Osteoblast (primary cell): ENCODE results near the gene BHLHA15. TPM values are rescaled to one million over a fixed set of nuclear protein-coding genes. Genes with fewer than 3 reads are reported as not detected.

ENCODE experiments used
- DNase-seq: peaks from one replicate; pipeline ENCODE4 v3.0.0; 2011; ENCODE audit warnings: low spot score, mixed read lengths; ENCODE audit not compliant: insufficient read length; ENCODE audit errors: missing footprints
- H2AFZ ChIP-seq: 2 replicates; pipeline ENCODE4 v1.6.0; 2011; ENCODE audit warnings: mild to moderate bottlenecking, low read length
- H3K27ac ChIP-seq: 2 replicates; pipeline ENCODE4 v1.5.1; 2011; ENCODE audit warnings: mild to moderate bottlenecking, low read depth, low read length, moderate library complexity
- H3K27me3 ChIP-seq: 2 replicates; pipeline ENCODE4 v1.6.0; 2012; ENCODE audit warnings: mild to moderate bottlenecking, control low read depth, inconsistent platforms, low read length, moderate library complexity; ENCODE audit not compliant: insufficient read depth
- H3K36me3 ChIP-seq: 2 replicates; pipeline ENCODE4 v1.5.1; 2011; ENCODE audit warnings: mild to moderate bottlenecking, low read length, control low read depth, moderate library complexity; ENCODE audit not compliant: insufficient read depth
- H3K4me1 ChIP-seq: 2 replicates; pipeline ENCODE4 v1.5.1; 2011; ENCODE audit warnings: mild to moderate bottlenecking, low read length, control low read depth, moderate library complexity; ENCODE audit not compliant: insufficient read depth
- H3K4me2 ChIP-seq: 2 replicates; pipeline ENCODE4 v1.6.0; 2011; ENCODE audit warnings: mild to moderate bottlenecking, low read length; ENCODE audit not compliant: insufficient read depth
- H3K4me3 ChIP-seq: fragments of 200-600 bp; sonication (generic); 3 replicates; pipeline ENCODE4 v1.5.1; 2012; ENCODE audit warnings: mild to moderate bottlenecking, low read length, inconsistent platforms; ENCODE audit not compliant: insufficient read depth
- H3K79me2 ChIP-seq: 2 replicates; pipeline ENCODE4 v1.6.0; 2012; ENCODE audit warnings: mild to moderate bottlenecking, low read length, control low read depth, inconsistent platforms; ENCODE audit not compliant: insufficient read depth
- H3K9me3 ChIP-seq: 2 replicates; pipeline ENCODE4 v1.5.1; 2011; ENCODE audit warnings: low read depth, low read length, control low read depth
- H4K20me1 ChIP-seq: 2 replicates; pipeline ENCODE4 v1.6.0; 2012; ENCODE audit warnings: mild to moderate bottlenecking, low read length, control low read depth; ENCODE audit not compliant: insufficient read depth
- CTCF ChIP-seq: IDR thresholded peaks from 2 replicates; pipeline ENCODE4 v1.5.1; 2011; ENCODE audit warnings: mild to moderate bottlenecking, low read depth, low read length, moderate library complexity; ENCODE audit errors: extremely low read depth
- total RNA-seq: library from RNA; depleted of rRNA; stranded (reverse); fragments of >200 nt; gene quantifications from 2 replicates; pipeline ENCODE4 v1.2.3, GENCODE V29; 2012

BHLHA15 gene
- total RNA-seq, 1 donor, result not detected

DNA sequence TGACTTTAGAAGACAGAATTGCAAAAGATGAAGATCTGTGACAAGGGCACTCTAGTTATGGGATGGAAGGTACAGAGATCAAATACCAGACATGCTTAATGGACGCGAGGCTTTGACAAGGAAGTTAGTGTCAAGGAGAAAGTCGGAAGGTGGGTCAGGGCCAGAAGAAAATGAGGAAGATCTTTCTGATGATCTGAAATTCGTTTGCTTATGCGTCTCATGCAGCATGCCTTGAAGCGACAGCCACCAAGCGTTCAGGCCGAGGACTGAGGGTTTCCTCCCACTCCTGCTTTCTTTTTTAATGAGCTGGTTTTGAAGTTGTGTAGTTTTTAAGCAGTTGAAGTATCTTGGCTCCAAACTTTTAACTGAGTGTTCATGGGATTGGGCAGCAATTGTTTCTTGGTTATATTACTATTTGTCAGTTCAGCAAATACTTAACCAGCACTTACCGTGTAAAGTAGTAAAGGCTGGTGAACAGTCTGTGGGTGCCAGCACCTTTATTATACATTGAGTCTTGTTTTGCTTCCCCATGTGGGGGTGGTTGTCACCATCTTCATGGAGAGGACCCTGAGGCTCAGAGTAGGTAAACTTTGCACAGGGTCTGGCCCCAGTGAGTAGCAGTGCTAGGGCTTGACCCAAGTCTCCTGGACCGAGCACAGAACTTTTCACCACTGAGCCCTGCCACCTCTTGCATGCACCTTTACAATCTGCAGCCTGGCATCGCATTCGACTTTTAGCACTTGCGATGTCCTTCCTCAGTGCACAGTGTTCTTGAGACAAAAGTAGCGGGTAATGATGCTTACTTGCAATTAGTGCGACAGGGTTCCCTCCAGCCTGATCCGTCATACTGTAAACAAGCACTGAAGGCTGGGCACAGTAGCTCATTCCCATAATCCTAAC lies 14.3 kb upstream of the BHLHA15 start:
- peak; percentile 25 for DNase-seq
- Histone ChIP-seq H3K4me1 (peaks cover 13% of the 10 kb centered on the region), H3K36me3 (peaks cover 3% of the 10 kb centered on the region), H3K27ac (no peak overlapping the region), H4K20me1 (no peaks in the 10 kb centered on the region), H3K9me3 (no peaks in the 10 kb centered on the region), H3K79me2 (peaks cover 21% of the 10 kb centered on the region), H3K4me2 (no peak overlapping the region), H3K4me3 (no peak overlapping the region), H2AFZ (no peak overlapping the region), H3K27me3 (no peaks in the 10 kb centered on the region)
- no peak for TF ChIP-seq CTCF

DNA sequence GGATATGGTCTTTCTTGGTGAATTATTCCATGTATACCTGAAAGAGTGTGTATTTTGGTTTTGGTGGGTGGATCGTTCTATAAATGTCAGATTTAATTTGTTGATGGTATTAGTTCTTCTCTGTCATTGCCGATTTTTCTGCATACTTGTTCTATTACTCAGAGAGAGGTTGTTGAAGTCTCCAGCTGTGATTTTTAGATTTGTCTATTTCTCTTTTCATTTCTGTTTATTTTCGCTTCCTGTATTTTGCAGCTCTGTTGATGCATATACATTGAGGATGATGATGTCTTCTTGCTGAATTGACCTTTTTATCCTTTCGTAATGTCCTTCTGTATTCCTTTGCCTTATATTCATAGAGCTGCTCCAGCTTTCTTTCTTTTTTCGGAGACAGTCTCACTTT lies 12.1 kb upstream of the BHLHA15 start:
- no peak for TF ChIP-seq CTCF
- Histone ChIP-seq H3K27ac (no peak overlapping the region), H4K20me1 (no peaks in the 10 kb centered on the region), H3K79me2 (peaks cover 21% of the 10 kb centered on the region), H3K36me3 (peaks cover 3% of the 10 kb centered on the region), H2AFZ (no peak overlapping the region), H3K4me2 (no peak overlapping the region), H3K4me3 (no peak overlapping the region), H3K27me3 (no peaks in the 10 kb centered on the region), H3K4me1 (peaks cover 9% of the 10 kb centered on the region), H3K9me3 (no peaks in the 10 kb centered on the region)
- no peak for DNase-seq

- Histone ChIP-seq H3K27ac (no peak overlapping the region), H4K20me1 (no peaks in the 10 kb centered on the region), H3K4me1 (no peaks in the 10 kb centered on the region), H3K4me3 (no peak overlapping the region), H3K27me3 (no peaks in the 10 kb centered on the region), H2AFZ (no peak overlapping the region), H3K79me2 (peaks cover 21% of the 10 kb centered on the region), H3K36me3 (peaks cover 3% of the 10 kb centered on the region), H3K9me3 (no peaks in the 10 kb centered on the region), H3K4me2 (no peak overlapping the region)
- TF ChIP-seq CTCF, result no peak
- DNase-seq, result no peak
Measured at GRCh38 chr7:98200364-98200763, 10.9 kb upstream of the BHLHA15 start.

DNA sequence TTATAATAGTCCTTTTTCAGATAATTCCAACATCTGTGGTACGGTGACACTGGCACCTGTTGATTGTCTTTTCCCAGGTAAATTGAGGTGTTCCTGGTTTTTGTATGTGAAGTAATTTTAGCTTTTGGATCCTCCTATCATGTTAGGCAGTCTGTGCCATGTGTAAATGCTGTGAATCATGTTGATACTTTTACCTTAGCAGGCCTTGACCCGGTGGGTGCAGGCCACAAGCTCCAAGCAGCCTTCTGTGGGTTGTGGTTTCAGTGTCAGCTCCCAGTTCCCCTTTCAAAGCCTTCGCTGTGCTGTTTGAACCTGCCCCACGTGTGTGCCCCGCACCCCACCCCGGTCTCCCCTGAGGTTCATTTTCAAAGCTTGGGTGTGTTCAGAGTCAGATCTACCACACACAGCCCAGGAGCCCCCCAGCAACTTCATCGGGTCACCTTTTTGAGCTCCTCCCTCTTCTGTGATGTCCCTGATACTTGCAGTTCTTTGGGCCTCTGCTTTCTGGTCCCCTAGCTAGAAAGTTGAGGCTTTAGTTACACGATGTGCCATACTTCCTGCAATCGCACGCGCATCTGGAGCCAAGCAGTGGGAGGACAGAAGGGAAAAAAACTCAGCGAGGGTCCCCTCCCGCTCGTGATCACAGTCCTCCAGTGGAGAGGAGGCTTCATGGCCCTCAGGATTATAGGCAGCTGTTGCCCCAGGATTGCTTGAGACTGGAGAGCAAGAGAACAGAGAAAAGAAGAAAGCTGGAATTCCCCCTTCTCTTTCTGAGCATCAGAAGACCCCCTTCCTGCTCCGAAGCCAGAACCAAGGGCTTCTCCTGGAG lies 8.7 kb upstream of the BHLHA15 start:
- Histone ChIP-seq H3K4me2 (no peak overlapping the region), H3K27ac (no peak overlapping the region), H3K27me3 (no peaks in the 10 kb centered on the region), H3K4me1 (no peaks in the 10 kb centered on the region), H3K36me3 (no peaks in the 10 kb centered on the region), H3K79me2 (peaks cover 6% of the 10 kb centered on the region), H4K20me1 (no peaks in the 10 kb centered on the region), H3K4me3 (no peak overlapping the region), H2AFZ (no peak overlapping the region), H3K9me3 (no peaks in the 10 kb centered on the region)
- peak; percentile 67 for DNase-seq
- TF ChIP-seq CTCF, result no peak
